HG02884 (cell line): Measurements from ENCODE around the gene SDHA.
A peak's percentile ranks its signal among the peaks of the same experiment; 100 is the strongest.

Experiments used
- ATAC-seq: cut with Tn5 transposase; IDR thresholded peaks from one replicate; pipeline ENCODE4 v1.9.1; 2021; ENCODE audit warnings: mild to moderate bottlenecking, moderate library complexity; ENCODE audit not compliant: unreplicated experiment

Gene SDHA

GRCh38 chr5:185095-186070 is 32.7 kb upstream of the SDHA start:
- ATAC-seq, result no peak

DNA sequence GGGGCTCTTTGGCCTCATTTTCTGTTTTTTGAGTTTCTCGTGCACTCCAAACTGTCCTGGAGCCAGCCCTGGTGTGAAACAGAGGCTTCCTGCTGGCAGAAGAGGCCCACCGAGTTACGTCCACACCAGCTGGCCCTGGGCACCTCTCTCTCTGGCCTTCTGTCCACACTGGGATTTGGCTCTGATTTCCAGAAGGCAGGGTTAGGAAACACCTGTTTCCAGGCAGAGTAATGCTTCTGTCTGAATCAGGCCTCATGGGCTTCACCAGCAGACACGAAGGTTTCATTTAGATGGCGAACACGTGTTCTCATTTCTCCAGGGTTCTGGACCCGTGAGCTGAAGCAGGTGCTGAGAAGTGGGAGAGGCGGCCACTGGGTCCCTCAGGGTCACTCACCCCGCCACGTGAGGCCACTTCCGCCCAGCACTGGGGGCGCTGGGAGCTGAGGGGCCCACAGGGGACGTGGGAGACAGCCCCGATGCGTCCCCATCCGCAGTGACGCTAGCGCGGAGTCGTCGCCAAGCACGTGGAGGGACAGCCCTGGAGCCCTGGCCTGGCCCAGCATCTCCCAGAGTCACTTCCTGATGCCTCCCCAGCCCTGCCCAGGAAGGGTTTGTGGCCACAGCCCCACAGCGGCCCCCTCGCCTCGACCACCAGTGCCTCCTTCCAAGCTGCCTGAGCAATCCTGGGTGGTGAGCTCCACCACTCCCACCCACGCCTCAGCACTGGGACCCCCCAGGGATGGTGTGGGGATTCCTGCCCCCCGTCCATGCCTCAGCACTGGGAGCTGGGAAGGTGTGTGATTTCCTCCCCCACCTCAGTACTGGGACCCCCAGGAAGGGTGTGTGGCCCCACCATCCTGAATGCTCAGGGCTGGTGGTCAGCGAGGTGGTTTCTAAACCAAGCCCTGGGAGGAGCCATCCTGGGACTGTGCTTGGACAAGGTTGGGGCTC is 31.8 kb upstream of the SDHA start:
- ATAC-seq, result no peak

GRCh38 chr5:187042-187431 is 31.1 kb upstream of the SDHA start:
- no peak for ATAC-seq

GRCh38 chr5:187617-188451 is 30.3 kb upstream of the SDHA start:
- ATAC-seq, result no peak

- ATAC-seq, result peak; percentile 83
Measured at GRCh38 chr5:188488-189481, 29.3 kb upstream of the SDHA start.

- no peak for ATAC-seq
Measured at GRCh38 chr5:189486-189885, 28.6 kb upstream of the SDHA start.

DNA sequence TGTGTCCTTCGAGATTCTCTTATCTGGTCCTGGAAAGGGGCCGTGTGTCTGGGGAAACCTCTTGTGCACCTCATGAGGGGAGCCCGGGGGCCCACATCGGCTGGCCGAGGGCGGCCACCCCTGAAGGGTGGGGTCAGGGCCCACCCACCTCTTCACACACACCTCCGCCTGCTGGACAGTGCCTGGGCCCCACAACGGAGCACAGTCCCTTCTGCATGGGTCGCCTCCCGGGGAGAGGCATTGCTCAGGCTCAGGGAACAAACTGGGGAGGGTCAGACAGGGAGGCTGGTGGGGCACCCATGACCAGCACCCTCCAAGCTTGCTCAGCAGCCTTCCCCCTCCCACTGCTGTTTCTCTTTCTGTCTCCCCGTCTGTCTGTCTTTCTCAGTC is 28.1 kb upstream of the SDHA start:
- ATAC-seq, result no peak

GRCh38 chr5:190366-191035 is 27.6 kb upstream of the SDHA start:
- no peak for ATAC-seq

- no peak for ATAC-seq
Measured at GRCh38 chr5:191036-191948, 26.8 kb upstream of the SDHA start, which contains the start of gene LRRC14B. TSS of gene LRRC14B (plus strand) at chr5:191495. CDS start at chr5:191539, 44 bp downstream.

DNA sequence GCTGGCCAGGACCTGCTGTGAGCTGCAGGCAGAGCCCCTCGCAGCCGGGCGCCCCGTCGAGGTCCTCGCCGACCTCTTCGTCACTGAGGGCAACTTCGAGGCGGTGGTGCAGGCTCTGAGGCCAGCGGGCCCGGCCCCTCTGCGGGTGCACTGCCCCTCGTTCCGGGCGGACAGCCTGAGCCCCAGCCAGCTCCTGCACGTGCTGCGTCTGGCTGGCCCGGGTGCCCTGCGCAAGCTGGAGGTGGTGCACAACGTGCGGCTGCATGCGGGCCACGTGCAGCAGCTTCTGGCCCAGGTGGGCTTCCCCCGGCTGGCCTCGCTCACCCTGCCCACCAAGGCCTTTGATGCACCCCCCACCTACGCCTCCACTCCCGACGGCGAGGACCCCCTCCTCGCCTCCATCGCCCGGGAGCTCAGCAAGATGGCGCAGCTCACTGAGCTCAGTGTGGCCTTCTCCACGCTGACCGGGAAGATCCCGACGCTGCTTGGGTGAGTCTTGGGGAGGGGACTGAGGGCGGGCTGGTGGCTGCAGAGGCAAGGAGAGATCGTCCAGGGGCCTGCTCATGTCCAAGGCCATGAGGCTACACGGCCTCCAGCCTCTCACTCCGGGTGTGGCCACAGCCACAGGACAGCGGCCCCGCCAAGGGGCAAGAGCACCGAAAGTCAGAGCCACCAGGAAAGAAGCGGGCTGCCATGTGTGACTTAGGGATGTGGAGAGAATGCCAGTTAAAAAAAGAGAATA is 26.0 kb upstream of the SDHA start:
- ATAC-seq, result no peak

- no peak for ATAC-seq
Measured at GRCh38 chr5:192691-192969, 25.5 kb upstream of the SDHA start.

- no peak for ATAC-seq
Measured at GRCh38 chr5:192970-193831, 24.9 kb upstream of the SDHA start.

- ATAC-seq, result no peak
Measured at GRCh38 chr5:194102-194501, 24.0 kb upstream of the SDHA start.

GRCh38 chr5:194603-195209 is 23.4 kb upstream of the SDHA start:
- no peak for ATAC-seq

DNA sequence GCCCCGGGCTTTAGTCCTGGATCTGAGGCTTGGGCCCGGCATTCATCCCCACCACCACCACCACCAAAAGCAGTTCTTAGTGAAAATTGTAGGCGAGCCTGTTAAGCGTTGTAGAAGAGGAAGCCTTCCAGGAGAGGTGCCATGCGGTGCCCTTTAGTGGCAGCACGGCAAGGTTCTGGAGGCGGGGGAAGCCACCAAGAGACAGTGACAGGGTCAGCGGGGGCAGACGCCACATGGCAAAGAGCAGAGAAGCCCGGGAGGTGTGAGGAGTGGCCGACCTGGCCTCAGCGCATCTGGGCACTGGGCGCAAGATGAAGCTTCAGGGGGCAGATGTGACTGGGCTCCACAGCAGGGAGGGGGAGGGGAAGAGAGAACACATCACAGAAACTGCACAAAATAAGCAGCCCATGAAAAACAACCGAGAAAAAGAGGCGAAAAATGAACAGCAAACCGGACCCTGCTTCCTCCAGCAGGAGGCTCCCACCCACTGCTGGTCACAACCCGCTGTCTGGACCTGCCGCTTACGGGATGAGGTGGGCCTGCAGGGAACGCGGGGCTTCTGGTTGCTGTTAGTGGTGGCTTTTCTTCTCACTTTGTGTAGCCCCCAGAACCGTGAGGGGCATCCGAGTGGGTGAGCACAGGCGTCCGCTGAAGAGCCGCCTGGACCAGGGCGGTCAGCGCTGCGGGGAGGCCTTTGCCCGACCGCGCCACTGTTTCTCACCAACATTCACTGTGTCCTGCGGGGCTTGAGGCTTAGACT is 22.5 kb upstream of the SDHA start:
- no peak for ATAC-seq
